Body of pancreas (tissue), 4 donors: ENCODE data around the gene OR13C2. TPM values are rescaled to one million over a fixed set of nuclear protein-coding genes. Genes with fewer than 3 reads are reported as not detected.
A peak's percentile ranks its signal among the peaks of the same experiment; 100 is the strongest.

Experiments
- ATAC-seq: fragments of 150-250 bp; one replicate; pipeline ENCODE4 v1.9.1; 2016
- DNase-seq, 4 donors: peaks; one replicate each; pipeline ENCODE4 v3.0.0-alpha.2; 2019
- H3K27ac ChIP-seq, 4 donors: fragments of 200-600 bp; sonication (generic); 1 replicate in 3 of 4; 2 replicates in 1 of 4; pipeline versions ENCODE4 v1.5.1 to v1.6.1; 2016 to 2019; ENCODE audit warnings: mild to moderate bottlenecking in 1 of 4, mixed read lengths in 1 of 4, moderate library complexity in 1 of 4
- H3K27me3 ChIP-seq, 2 donors: fragments of 200-600 bp; sonication (generic); one replicate each; pipeline ENCODE4 v1.6.0; 2016; ENCODE audit warnings: mild to moderate bottlenecking in 1 of 2
- H3K36me3 ChIP-seq, 2 donors: fragments of 200-600 bp; sonication (generic); replicated peaks in 1 of 2; 2 replicates each; pipeline ENCODE4 v1.5.1; 2016; ENCODE audit warnings: low read depth in 2 of 2; ENCODE audit not compliant: insufficient read depth in 1 of 2
- H3K4me1 ChIP-seq: fragments of 200-600 bp; sonication (generic); one replicate; pipeline ENCODE4 v1.6.0; 2016
- H3K4me3 ChIP-seq, 2 donors: fragments of 200-600 bp; sonication (generic); 1 replicate in 1 of 2; 2 replicates in 1 of 2; pipeline ENCODE4 v1.5.1; 2016 to 2019
- H3K9me3 ChIP-seq, 3 donors: fragments of 200-600 bp; sonication (generic); 1 replicate in 2 of 3; 2 replicates in 1 of 3; pipeline ENCODE4 v1.5.1; 2016
- CTCF ChIP-seq, 7 experiments: fragments of 450-650 bp in 4 of 7; fragments of 200-600 bp in 3 of 7; sonication (generic) in 3 of 7; IDR thresholded peaks; one replicate each; pipeline ENCODE4 v1.5.1; 2016 to 2019; ENCODE audit warnings: antibody characterized with exemption in 7 of 7
- POLR2A ChIP-seq, 3 donors: fragments of 450-650 bp; IDR thresholded peaks; one replicate each; pipeline ENCODE4 v1.6.1; 2016; ENCODE audit warnings: antibody characterized with exemption in 3 of 3, mild to moderate bottlenecking in 2 of 3
- WGBS, 2 donors: methylation state at CpG; one replicate each; pipeline ENCODE4 v1.1.5; 2017; 5-methylcytosine and 5-hydroxymethylcytosine counted together
- intact Hi-C: fragments of 100-400 bp; cut with DNase I; formaldehyde crosslinking; loops from one replicate; pipeline ENCODE4 v1.15.1; 2023
- total RNA-seq, 2 donors: library from RNA; depleted of rRNA; stranded (reverse); fragments of >200 nt; gene quantifications; one replicate each; pipeline ENCODE4 v1.1.0, GENCODE V29; 2016

The OR13C2 gene
- total RNA-seq, 2 donors from 2014 or later: not detected

GRCh38 chr9:104589626-104590025 is 15.8 kb downstream of the OR13C2 start:
- Histone ChIP-seq H3K36me3 (no peaks in the 10 kb centered on the region), H3K4me1 (no peaks in the 10 kb centered on the region), H3K9me3 (no peaks in the 10 kb centered on the region), H3K27ac (no peak overlapping the region), H3K4me3 (no peak overlapping the region), H3K27me3 (no peaks in the 10 kb centered on the region)
- intact Hi-C loops: no loop called here
- 63 to 88% methylated on average over 1 of the region's 1 CpG for WGBS, 2 donors
- TF ChIP-seq POLR2A (IDR thresholded peaks at IDR 0.05): no peak
- no peak for TF ChIP-seq CTCF (IDR thresholded peaks at IDR 0.05)
- no peak for DNase-seq
- no peak for ATAC-seq

- TF ChIP-seq POLR2A (IDR thresholded peaks at IDR 0.05) (no peak), CTCF (IDR thresholded peaks at IDR 0.05) (no peak)
- ATAC-seq: no peak
- WGBS, 2 donors: 72 to 78% methylated on average over 1 of the region's 1 CpG
Observed at GRCh38 chr9:104586496-104587180, 18.8 kb downstream of the OR13C2 start.

GRCh38 chr9:104580562-104580961 is 24.9 kb downstream of the OR13C2 start:
- no peak for ATAC-seq
- WGBS, 2 donors: 76 to 92% methylated on average over 1 of the region's 1 CpG
- no peaks in the 10 kb centered on the region for H3K36me3 ChIP-seq
- no peak for DNase-seq
- H3K9me3 ChIP-seq: no peaks in the 10 kb centered on the region
- TF ChIP-seq POLR2A (IDR thresholded peaks at IDR 0.05) (no peak), CTCF (IDR thresholded peaks at IDR 0.05) (no peak)
- H3K4me1 ChIP-seq: no peaks in the 10 kb centered on the region
- H3K4me3 ChIP-seq: no peak overlapping the region
- no peak overlapping the region for H3K27ac ChIP-seq
- intact Hi-C loops: no loop called here
- no peaks in the 10 kb centered on the region for H3K27me3 ChIP-seq

More at GRCh38 chr9:104586496-104587180, 18.8 kb downstream of the OR13C2 start:
- intact Hi-C loops: no loop called here
- Histone ChIP-seq H3K4me3 (no peak overlapping the region), H3K27ac (no peak overlapping the region), H3K36me3 (no peaks in the 10 kb centered on the region), H3K27me3 (no peaks in the 10 kb centered on the region), H3K4me1 (no peaks in the 10 kb centered on the region), H3K9me3 (no peaks in the 10 kb centered on the region)
- DNase-seq: peak in 1 of 4 donors; percentile 2

GRCh38 chr9:104577263-104577662 is 28.2 kb downstream of the OR13C2 start:
- no peak overlapping the region for H3K4me3 ChIP-seq
- TF ChIP-seq CTCF (IDR thresholded peaks at IDR 0.05) (no peak), POLR2A (IDR thresholded peaks at IDR 0.05) (no peak)
- intact Hi-C loops: no loop called here
- H3K27ac ChIP-seq: no peak overlapping the region
- DNase-seq (no peak), ATAC-seq (no peak)
- no peaks in the 10 kb centered on the region for H3K36me3 ChIP-seq
- H3K9me3 ChIP-seq: no peaks in the 10 kb centered on the region
- WGBS, 2 donors: 61 to 75% methylated on average over 5 of the region's 5 CpGs
- H3K27me3 ChIP-seq: no peaks in the 10 kb centered on the region
- no peaks in the 10 kb centered on the region for H3K4me1 ChIP-seq

GRCh38 chr9:104575456-104575855 is 30.0 kb downstream of the OR13C2 start:
- no peak overlapping the region for H3K27ac ChIP-seq
- H3K27me3 ChIP-seq: no peaks in the 10 kb centered on the region
- intact Hi-C loops: no loop called here
- no peak overlapping the region for H3K4me3 ChIP-seq
- ATAC-seq: no peak
- H3K4me1 ChIP-seq: no peaks in the 10 kb centered on the region
- no peak for TF ChIP-seq POLR2A (IDR thresholded peaks at IDR 0.05)
- TF ChIP-seq CTCF (IDR thresholded peaks at IDR 0.05): no peak
- 50 to 63% methylated on average over 2 of the region's 2 CpGs for WGBS, 2 donors
- no peaks in the 10 kb centered on the region for H3K9me3 ChIP-seq
- no peaks in the 10 kb centered on the region for H3K36me3 ChIP-seq
- no peak for DNase-seq
